GM21360 (cell line): ENCODE data around the gene SELP.
"Not testable (repeated sequence)": the region's sequence is repeated elsewhere in the genome, so short reads cannot be mapped to it uniquely, and the experiment has no call there.

ENCODE experiments used
- ATAC-seq: cut with Tn5 transposase; IDR thresholded peaks from one replicate; pipeline ENCODE4 v1.9.1; 2021; ENCODE audit warnings: mild to moderate bottlenecking, moderate library complexity; ENCODE audit not compliant: unreplicated experiment

Gene SELP

GRCh38 chr1:169630006-169630405, at the start of gene SELP:
Gene SELP, minus strand, starts transcription at chr1:169630124. Its CDS starts 50 bp downstream, at chr1:169630074.
- no peak for ATAC-seq

- no peak for ATAC-seq
These were observed 49.8 kb upstream of the SELP start for GRCh38 chr1:169679692-169680091.

GRCh38 chr1:169676001-169676400, 46.1 kb upstream of the SELP start:
- no peak for ATAC-seq

DNA sequence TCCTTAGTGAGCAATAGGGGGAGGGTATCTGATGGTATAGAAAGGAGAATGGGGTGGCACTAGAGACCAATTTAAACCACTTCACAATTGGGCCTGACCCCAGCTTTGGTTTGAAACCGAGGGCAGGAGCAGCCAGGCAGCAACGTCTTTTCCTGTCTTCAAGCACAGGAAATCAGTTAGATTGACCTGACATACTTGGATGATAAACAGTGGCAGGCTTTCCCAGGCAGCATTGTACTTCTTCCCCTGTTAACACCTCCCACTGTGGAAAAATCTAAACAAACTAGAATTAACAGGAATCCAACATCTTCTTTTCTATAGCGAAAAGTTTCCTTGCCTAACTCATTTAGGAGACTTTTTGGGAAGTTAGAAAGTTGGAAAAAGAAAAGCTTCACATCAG, 40.9 kb upstream of the SELP start:
- ATAC-seq, result no peak

DNA sequence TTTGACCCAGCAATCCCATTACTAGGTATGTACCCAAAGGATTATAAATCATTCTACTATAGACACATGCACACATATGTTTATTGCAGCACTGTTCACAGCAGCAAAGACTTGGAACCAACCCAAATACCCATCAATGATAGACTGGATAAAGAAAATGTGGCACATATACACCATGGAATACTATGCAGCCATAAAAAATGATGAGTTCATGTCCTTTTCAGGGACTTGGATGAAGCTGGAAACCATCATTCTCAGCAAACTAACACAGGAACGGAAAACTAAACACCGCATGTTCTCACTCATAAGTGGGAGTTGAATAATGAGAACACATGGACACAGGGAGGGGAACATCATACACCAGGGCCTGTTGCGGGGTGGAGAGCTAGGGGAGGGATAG, 40.3 kb upstream of the SELP start:
- not testable (repeated sequence) for ATAC-seq

GRCh38 chr1:169667699-169668596, 38.0 kb upstream of the SELP start:
- ATAC-seq, result not testable (repeated sequence)

DNA sequence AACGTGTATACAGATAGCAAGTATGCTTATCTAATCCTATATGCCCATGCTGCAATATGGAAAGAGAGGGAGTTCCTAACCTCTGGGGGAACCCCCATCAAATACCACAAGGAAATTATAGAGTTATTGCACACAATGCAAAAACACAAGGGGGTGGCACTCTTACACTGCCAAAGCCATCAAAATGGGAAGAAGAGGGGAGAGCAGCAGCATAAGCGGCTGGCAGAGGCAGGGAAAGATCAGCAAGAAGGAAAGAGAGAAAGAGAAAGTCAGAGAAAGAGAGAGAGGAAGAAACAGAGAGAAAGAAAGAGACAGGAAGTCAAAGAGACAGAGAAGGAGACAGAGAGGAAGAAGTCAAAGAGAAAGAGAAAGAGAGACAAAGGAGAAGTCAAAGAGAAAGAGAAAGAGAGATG, 37.3 kb upstream of the SELP start:
- not testable (repeated sequence) for ATAC-seq

DNA sequence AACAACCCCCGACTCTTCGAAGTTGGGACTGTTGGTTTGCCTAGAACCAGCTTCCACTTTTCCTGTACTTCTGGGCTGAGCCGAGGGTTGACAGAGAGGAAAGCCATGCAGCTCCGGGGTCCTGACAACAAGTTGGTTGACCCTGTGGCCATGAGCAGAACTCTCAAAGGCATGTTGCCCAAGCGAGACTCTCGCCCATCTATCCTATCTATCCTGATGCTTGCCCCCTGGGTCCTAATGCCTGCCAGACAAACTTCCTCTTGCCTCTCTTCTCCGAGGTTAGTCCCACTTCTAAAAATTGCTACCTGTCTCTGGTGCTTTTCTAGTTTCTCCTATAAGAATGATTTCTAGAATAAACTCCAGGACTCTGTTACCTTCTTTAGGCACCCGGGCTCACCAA, 32.8 kb upstream of the SELP start:
- not testable (repeated sequence) for ATAC-seq

- ATAC-seq, result not testable (repeated sequence)
These were observed 31.1 kb upstream of the SELP start for GRCh38 chr1:169661066-169661465.

GRCh38 chr1:169658777-169659176, 28.9 kb upstream of the SELP start:
- ATAC-seq, result not testable (repeated sequence)

DNA sequence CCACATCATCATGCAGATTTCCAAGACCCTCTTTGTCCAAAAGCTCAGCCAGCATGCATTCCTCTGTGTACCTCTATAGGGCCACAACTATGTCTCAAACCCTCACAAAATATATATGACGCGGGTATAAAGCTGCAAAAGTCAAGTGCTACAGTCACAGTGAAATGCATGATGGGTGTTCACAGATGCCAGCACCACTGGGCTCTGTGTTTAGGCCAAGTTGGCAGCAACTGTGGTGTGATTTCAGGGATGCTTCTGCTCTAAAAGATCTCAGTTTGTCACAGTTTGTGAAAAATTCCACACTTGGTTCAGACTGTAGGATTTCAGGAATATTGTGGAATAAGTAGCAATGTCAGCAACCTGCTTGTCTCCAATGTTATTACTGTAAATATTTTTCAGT, 23.9 kb upstream of the SELP start:
- ATAC-seq, result no peak

GRCh38 chr1:169651035-169651434, 21.1 kb upstream of the SELP start:
- no peak for ATAC-seq

DNA sequence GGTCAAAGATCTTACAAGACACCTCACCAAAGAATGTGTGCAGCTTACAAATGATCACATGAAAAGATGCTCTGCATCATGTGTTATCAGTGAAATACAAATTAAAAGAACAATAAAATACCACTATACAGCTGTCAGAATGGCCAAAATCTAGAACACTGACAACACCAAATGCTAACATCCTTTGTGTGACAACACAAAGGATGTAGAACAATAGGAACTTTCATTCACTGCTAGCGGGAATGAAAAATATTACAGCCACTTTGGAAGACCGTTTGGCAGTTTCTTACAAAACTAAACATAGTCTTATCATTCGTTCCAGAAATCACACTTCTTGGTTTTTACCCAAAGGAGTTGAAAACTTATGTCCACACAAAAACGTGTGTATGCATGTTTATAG, 20.6 kb upstream of the SELP start:
- ATAC-seq, result no peak

DNA sequence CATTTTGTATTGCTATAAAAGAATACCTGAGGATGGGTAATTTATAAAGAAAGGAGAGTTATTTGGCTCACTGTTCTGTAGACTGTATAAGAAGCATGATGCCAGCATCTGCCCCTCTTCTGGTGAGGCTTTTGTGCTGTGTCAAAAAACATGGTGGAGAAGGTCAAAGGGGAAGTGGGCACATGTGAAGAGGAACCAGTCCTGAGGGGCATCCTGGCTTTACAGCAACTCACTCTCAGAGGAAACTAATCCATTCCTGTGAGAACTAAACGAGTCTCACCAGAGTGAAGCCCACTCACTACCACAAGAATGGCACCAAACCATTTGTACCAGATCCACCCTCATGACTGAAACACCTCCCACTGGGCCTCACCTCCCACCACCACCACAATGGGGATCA, 18.8 kb upstream of the SELP start:
- ATAC-seq, result no peak

DNA sequence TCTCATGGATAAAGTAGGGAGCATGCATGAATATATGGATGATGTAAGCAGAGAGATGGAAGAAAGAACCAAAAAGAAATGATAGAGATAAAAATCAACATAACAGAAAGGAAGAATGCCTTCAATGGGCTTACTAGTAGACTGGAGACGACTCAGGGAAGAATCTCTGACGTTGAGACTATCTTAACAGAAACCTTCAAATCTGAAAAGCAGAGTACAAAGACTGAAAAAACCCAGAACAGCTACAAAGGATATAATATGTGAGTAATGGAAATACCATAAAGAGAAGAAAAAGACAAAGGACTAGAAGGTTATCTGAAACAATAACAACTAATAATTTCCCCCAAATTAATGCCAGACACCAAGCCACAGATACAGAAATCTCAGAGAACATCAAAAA, 18.3 kb upstream of the SELP start:
- no peak for ATAC-seq

- no peak for ATAC-seq
These were observed 17.6 kb upstream of the SELP start for GRCh38 chr1:169647512-169647911.

DNA sequence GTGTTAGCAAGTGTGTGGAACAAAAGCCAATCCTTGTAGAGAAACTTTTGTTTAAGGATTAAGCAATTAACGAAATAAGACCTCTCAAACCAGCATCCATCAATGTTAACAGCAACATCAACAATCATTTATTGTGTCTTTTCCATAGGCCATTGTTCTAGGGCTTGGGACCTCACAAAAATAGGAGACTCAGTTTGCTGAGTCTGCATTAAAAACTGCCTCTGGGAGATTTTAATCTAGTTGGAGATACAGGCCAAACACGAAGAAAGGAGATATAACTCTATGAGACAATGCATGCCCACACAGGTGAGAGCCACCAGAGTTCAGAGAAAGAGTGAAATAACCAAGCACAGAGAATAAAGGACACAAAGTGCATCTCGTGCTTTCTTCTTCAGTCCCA, 14.4 kb upstream of the SELP start:
- ATAC-seq, result no peak

DNA sequence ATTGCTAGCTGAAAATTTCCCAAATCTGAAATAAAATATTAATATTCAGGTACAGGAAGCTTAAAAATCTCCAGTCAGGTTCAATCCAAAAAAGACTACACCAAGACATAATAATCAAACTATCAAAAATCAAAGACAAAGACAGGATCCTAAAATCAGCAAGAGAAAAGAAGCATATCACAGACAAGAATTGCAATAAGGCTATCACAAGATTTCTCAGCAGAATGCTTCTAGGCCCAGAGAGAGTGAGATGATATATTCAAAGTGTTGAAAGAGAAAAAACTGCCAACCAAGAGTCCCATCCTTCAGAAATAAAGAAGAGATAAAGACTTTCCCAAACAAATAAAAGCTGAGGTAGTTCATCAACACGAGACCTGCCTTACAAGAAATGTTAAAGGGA, 5.0 kb upstream of the SELP start:
- ATAC-seq, result no peak

DNA sequence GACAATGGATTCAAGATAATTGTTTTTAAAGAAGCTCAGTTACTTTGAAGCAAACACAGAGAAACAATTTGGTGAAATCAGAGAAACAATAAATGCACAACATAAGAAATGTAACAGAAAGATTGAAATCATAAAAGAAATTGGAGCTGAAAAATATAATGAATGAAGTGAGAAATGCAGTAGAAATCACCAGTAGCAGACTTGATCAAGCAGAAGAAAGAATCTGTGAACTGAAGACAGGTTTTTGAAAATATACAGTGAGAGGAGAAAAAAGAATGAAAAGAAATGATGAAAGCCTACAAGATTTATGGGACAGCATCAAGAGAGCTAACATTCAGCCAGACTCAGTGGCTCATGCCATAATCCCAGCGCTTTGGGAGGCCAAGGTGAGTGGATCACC, 4.2 kb upstream of the SELP start:
- no peak for ATAC-seq

- no peak for ATAC-seq
These were observed 1.3 kb upstream of the SELP start for GRCh38 chr1:169631249-169631648.

DNA sequence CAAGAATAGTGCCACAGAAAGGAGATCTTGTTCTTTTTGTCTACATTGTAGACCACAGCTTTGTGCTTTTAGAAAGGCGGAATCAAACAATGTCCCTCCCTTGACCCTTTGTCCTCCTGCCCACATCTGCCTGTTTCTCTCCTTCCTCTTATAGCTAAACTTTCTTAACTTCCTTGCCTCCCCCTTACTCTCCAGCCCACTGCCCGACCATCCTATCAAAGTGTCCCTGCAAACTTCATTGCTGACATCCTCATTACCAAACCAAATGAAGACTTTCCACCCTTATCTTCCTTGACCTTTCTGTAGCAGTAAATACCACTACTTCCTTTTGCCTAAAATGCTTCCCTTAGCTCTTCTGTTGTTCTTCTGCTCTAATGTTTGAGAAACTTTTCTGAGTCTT, 5.0 kb downstream of the SELP start:
- no peak for ATAC-seq

- no peak for ATAC-seq
These were observed 5.8 kb downstream of the SELP start for GRCh38 chr1:169624122-169624521.
